Neural crest cell (in vitro differentiated cells): ENCODE measurements around the gene P4HA2. TPM values are rescaled to one million over a fixed set of nuclear protein-coding genes. Genes with fewer than 3 reads are reported as not detected.

Experiments
- DNase-seq: peaks from one replicate; pipeline ENCODE4 v3.0.0; 2021; ENCODE audit warnings: low read depth, mixed read lengths, low spot score
- H3K27ac Mint-ChIP-seq: one replicate; pipeline ENCODE4 v1.8.0; 2021; ENCODE audit warnings: mild to moderate bottlenecking, mixed read lengths; ENCODE audit not compliant: unreplicated experiment
- H3K27me3 Mint-ChIP-seq: 2 replicates; pipeline ENCODE4 v1.8.0; 2021; ENCODE audit warnings: low read depth, mild to moderate bottlenecking, mixed read lengths
- H3K36me3 Mint-ChIP-seq: 2 replicates; pipeline ENCODE4 v1.8.0; 2021; ENCODE audit warnings: low read depth, mild to moderate bottlenecking, mixed read lengths
- H3K4me1 Mint-ChIP-seq: 2 replicates; pipeline ENCODE4 v1.8.0; 2021; ENCODE audit warnings: mixed read lengths
- H3K4me3 Mint-ChIP-seq: one replicate; pipeline ENCODE4 v1.8.0; 2021; ENCODE audit warnings: mild to moderate bottlenecking, mixed read lengths
- H3K9me3 Mint-ChIP-seq: 2 replicates; pipeline ENCODE4 v1.8.0; 2021; ENCODE audit warnings: mixed read lengths
- CTCF ChIP-seq: fragments of 200-600 bp; sonication (generic); conservative IDR thresholded peaks from 2 replicates; pipeline ENCODE4 v1.5.0; 2021; ENCODE audit warnings: antibody characterized with exemption, mild to moderate bottlenecking
- total RNA-seq: library from RNA; stranded (reverse); gene quantifications from 2 replicates; pipeline ENCODE4 v1.2.1, GENCODE V29; 2021

P4HA2 gene
- total RNA-seq, 1 donor from 2014 or later = 10.8 TPM

- H3K4me1 Mint-ChIP-seq = peaks cover 14% of the 10 kb centered on the region
- no peak overlapping the region for H3K4me3 Mint-ChIP-seq
Measured at GRCh38 chr5:132254321-132254977, 26.8 kb upstream of the P4HA2 start.

GRCh38 chr5:132253452-132254320, 26.0 kb upstream of the P4HA2 start:
- Mint-ChIP-seq H3K27ac (no peak overlapping the region), H3K4me1 (peaks cover 6% of the 10 kb centered on the region), H3K27me3 (no peaks in the 10 kb centered on the region), H3K9me3 (no peaks in the 10 kb centered on the region), H3K4me3 (no peak overlapping the region), H3K36me3 (no peaks in the 10 kb centered on the region)
- TF ChIP-seq CTCF = no peak
- no peak for DNase-seq

More at GRCh38 chr5:132254321-132254977, 26.8 kb upstream of the P4HA2 start:
- Mint-ChIP-seq H3K27me3 (no peaks in the 10 kb centered on the region), H3K36me3 (no peaks in the 10 kb centered on the region), H3K9me3 (no peaks in the 10 kb centered on the region), H3K27ac (no peak overlapping the region)
- no peak for DNase-seq
- TF ChIP-seq CTCF = no peak

- DNase-seq = no peak
- H3K4me3 Mint-ChIP-seq = no peak overlapping the region
- H3K27ac Mint-ChIP-seq = no peak overlapping the region
- no peaks in the 10 kb centered on the region for H3K36me3 Mint-ChIP-seq
- no peaks in the 10 kb centered on the region for H3K4me1 Mint-ChIP-seq
- no peaks in the 10 kb centered on the region for H3K27me3 Mint-ChIP-seq
- no peak for TF ChIP-seq CTCF
- no peaks in the 10 kb centered on the region for H3K9me3 Mint-ChIP-seq
Measured at GRCh38 chr5:132253008-132253441, 25.4 kb upstream of the P4HA2 start.

GRCh38 chr5:132251220-132251725, 23.6 kb upstream of the P4HA2 start:
- Mint-ChIP-seq H3K4me1 (no peaks in the 10 kb centered on the region), H3K4me3 (no peak overlapping the region), H3K9me3 (no peaks in the 10 kb centered on the region), H3K27ac (no peak overlapping the region), H3K36me3 (no peaks in the 10 kb centered on the region), H3K27me3 (no peaks in the 10 kb centered on the region)
- no peak for DNase-seq
- no peak for TF ChIP-seq CTCF

- TF ChIP-seq CTCF = no peak
- no peaks in the 10 kb centered on the region for H3K27me3 Mint-ChIP-seq
- no peak for DNase-seq
- H3K4me1 Mint-ChIP-seq = no peaks in the 10 kb centered on the region
- no peaks in the 10 kb centered on the region for H3K9me3 Mint-ChIP-seq
- H3K27ac Mint-ChIP-seq = no peak overlapping the region
- no peaks in the 10 kb centered on the region for H3K36me3 Mint-ChIP-seq
- no peak overlapping the region for H3K4me3 Mint-ChIP-seq
Measured at GRCh38 chr5:132250547-132250946, 22.9 kb upstream of the P4HA2 start.
